Measurements from ENCODE around the gene UBE2O.

UBE2O gene

GRCh38 chr17:76385892-76386786 is 66.8 kb downstream of the UBE2O start:
- DNase-seq = peak; percentile 75

GRCh38 chr17:76384987-76385891 is 67.7 kb downstream of the UBE2O start:
- DNase-seq = peak; percentile 20

DNA sequence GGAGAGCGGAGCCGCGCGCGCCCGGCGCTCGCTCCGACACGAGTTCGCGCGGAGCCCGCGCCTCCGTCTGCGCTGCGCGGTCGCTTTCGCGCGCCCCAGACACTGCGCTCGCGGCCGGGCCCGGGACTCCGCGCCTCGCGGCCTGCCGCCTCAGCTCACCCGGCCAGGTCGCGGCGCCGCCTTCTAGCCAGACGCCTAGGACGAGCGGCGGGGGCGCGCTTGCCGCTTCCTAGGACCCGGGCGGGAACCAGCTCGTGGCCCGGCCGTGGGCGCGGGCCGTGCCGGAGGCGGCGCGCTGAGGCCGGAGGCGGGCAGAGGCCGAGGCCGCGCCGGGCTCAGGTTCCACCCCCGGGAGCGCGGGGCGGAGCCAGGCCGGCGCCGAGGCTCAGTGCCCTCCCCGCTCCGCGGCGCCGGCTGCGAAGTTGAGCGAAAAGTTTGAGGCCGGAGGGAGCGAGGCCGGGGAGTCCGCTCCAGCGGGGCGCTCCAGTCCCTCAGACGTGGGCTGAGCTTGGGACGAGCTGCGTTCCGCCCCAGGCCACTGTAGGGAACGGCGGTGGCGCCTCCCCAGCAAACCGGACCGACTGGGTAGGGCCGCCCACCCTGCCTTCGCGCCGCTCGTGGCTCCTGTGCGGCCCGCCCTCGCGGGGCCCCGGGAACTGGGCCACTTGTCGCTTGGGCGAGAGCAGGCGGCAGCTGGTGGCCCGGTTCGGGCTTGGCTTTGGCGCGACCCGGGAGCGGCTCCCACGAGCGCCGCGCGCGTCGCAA is 68.5 kb downstream of the UBE2O start, which contains the start of gene SPHK1:
TSS of gene SPHK1 (plus strand) at position 388 of the 765 bp plus-strand sequence. CDS start 1,036 bp downstream, outside the sequence.
- peak; percentile 30 for DNase-seq

- DNase-seq = peak; percentile 18
These were observed 69.3 kb downstream of the UBE2O start for GRCh38 chr17:76383546-76384221.

GRCh38 chr17:76382803-76383545 is 70.0 kb downstream of the UBE2O start:
- peak; percentile 42 for DNase-seq

GRCh38 chr17:76382351-76382802 is 70.6 kb downstream of the UBE2O start:
- DNase-seq = no peak

DNA sequence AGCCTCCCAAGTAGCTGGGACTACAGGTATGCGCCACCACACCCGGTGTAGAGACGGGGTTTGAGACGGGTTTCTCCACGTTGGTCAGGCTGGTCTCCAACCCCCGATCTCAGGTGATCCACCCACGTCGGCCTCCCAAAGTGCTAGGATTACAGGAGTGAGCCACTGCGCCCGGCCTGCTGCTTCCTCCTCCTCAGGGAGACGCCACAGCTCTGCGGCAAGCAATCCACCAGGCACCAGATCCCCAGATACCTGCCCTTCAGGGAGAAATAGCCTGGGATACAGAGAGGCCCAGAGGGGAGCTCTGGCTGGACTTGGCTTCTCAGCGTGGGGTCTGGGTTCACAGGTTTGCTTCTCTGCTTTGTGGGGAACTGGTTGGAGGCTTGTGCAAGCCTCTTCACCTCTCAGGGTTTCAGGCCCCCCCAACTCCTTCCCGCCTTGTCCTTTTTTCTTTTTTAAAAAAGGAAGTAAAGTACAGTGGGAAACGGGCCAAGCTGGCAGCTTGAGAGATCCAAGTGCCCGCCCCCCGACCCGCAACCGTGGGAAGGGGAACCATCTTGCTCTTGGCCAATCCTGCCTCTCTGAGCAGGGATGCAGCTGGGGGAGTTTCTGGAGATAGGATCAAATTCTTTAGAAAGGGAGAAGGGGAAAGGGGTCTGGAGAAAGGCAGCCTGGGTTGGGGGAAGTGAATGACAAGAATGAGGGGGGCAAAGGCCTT is 71.2 kb downstream of the UBE2O start:
- DNase-seq = no peak

GRCh38 chr17:76379646-76380376 is 73.1 kb downstream of the UBE2O start:
- DNase-seq = no peak

- no peak for DNase-seq
These were observed 73.7 kb downstream of the UBE2O start for GRCh38 chr17:76379275-76379641.

DNA sequence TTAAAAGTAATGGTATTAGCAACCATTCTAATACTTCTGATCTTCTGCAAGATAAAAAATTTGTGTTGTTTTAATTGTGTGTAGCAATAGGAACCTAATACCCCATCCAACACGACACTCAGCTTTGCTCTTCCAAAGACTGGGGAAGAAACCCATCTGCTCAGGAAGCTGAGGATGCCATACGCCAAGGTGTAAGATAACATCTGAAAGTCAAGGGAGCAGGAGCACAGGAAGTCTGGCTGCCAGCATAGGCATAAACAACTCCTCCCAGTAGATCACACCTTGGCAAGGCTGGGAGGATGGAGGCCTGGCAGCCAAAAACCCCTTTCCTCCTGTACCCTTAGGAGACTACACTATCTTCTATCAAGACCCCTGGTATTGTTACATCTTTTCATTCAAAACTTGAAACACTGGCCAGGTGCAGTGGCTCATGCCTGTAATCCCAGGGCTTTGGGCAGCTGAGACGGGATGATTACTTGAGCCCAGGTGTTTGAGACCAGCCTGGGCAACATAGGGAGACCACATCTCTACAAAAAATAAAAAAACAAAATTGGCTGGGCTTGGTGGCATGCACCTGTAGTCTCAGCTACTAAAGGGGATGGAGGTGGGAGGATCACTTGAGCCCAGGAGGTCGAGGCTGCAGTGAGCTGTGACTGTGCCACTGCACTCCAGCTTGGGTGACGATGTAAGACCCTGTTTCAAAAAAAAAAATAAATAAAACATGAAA is 74.2 kb downstream of the UBE2O start:
- no peak for DNase-seq

GRCh38 chr17:76376318-76377133 is 76.4 kb downstream of the UBE2O start:
- DNase-seq = no peak

- no peak for DNase-seq
These were observed 81.0 kb downstream of the UBE2O start for GRCh38 chr17:76371656-76372628.

DNA sequence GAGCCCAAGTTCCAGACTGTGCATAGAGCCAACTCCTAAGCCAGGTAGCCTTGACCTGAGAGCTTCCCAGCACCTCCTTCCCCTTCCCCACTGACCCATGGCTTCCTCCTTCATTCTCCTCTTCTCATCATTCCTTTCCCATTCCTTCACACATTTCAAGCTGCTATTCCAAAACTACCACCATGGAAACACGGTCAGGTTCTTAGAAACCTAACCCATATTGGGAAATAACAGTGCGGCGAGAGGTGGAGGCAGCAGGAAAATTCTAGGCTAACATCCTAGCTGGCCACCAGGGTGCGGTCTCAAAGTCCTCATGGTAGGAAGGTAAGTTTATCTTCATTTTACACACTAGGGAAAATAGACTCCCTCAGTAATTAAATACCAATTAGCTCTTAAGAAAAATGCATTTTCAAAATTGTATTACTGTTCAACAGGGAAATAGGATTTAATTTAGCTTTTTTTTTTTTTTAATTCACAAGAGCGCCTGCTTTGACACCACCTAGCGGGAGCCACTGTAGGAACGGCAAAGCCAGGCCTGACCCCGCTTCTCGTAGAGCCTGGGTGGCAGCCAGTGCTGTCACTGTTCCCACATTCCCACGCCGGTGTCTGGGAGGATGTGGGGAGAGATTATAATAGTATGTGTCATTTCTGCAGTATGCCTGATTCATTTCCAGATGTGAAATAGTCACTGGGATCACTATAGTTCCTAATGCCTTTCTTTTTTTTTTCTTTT is 82.5 kb downstream of the UBE2O start:
- no peak for DNase-seq

DNA sequence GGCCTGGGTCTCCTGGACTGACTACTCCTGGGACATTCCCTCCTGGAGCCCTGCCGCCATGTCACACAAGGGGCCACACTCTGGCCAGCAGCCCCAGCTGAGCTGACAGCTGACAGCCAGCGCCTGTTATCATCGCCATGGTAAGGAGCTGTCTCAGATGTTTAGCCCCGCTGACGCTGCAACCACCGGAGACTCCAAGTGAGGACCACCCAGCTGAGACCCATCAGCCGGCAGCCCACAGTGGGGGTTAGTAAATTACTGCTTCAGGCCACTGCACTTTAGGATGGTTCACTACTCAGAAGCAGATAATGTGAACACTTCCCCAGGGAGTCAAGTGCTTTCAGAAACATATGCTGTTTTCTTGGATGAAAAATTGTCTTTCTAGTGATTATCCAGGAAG is 83.1 kb downstream of the UBE2O start:
- DNase-seq = no peak

DNA sequence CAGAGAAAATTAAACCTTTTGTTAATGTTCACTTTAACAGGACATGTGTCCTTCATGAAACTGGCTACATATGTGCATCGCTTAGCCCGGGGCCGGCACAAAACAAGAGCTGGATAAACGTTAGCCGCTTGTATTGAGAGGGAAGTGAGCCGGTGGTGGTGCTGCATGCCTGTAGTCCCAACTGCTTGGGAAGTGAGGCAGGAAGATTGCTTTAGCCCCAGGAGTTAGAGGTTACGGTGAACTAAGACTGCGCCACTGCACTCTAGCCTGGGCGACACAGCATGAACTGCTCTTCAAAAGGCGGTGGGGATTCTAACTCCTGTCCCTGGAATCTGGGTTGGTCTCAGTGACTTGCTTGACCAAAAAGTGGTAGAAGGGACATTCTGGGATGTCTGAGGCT is 83.6 kb downstream of the UBE2O start:
- no peak for DNase-seq

GRCh38 chr17:76368545-76368944 is 84.4 kb downstream of the UBE2O start:
- no peak for DNase-seq
